IMR-90 (cell line): ENCODE data around the gene CD8B. TPM values are rescaled to one million over a fixed set of nuclear protein-coding genes. Genes with fewer than 3 reads are reported as not detected.
A peak's percentile ranks its signal among the peaks of the same experiment; 100 is the strongest.

Experiments
- ATAC-seq: fragments of 200-7000 bp; cut with Tn5 transposase; 2 replicates; pipeline ENCODE4 v1.9.1; 2020; ENCODE audit warnings: low read depth, mild to moderate bottlenecking, moderate library complexity
- BruUV-seq: library from RNA; stranded (reverse); fragments of 400-500 nt; replicated peaks from 2 replicates; lab custom pipeline; 2021; lab: Mats Ljungman, UMichigan
- CTCF ChIA-PET: fragments of 300-600 bp; formaldehyde crosslinking; extraction: SDS; loops from one replicate; lab custom pipeline; 2021; ENCODE audit warnings: antibody characterized with exemption; lab: Yijun Ruan, JAX
- POLR2A ChIA-PET: fragments of 300-600 bp; sonication (Branson Sonifier 250); formaldehyde crosslinking; loops from one replicate; lab custom pipeline; 2022; ENCODE audit warnings: antibody characterized with exemption; ENCODE audit not compliant: unreplicated experiment; lab: Charles Lee
- DNase-seq: peaks from one replicate; pipeline ENCODE4 v3.0.0; 2013
- H2AFZ ChIP-seq: replicated peaks from 2 replicates; pipeline ENCODE3; 2013; ENCODE audit warnings: low read length, mild to moderate bottlenecking; ENCODE audit not compliant: poor library complexity
- H2AK5ac ChIP-seq: 2 replicates; pipeline ENCODE4 v1.6.1; 2013; ENCODE audit warnings: low read depth, low read length, inconsistent platforms
- H2AK9ac ChIP-seq: replicated peaks from 2 replicates; pipeline ENCODE3; 2013; ENCODE audit warnings: mild to moderate bottlenecking, low read depth, low read length, moderate library complexity; ENCODE audit not compliant: poor library complexity
- H2BK120ac ChIP-seq: 2 replicates; pipeline ENCODE4 v1.6.1; 2013; ENCODE audit warnings: low read depth, low read length, inconsistent platforms
- H2BK15ac ChIP-seq: 3 replicates; pipeline ENCODE4 v1.6.1; 2013; ENCODE audit warnings: low read depth, low read length, inconsistent platforms
- H2BK20ac ChIP-seq: 2 replicates; pipeline ENCODE4 v1.6.1; 2013; ENCODE audit warnings: low read depth, mild to moderate bottlenecking, inconsistent platforms, low read length, moderate library complexity
- H2BK5ac ChIP-seq: 2 replicates; pipeline ENCODE4 v1.6.1; 2013; ENCODE audit warnings: mild to moderate bottlenecking, low read depth, low read length, inconsistent platforms; ENCODE audit not compliant: poor library complexity, severe bottlenecking
- H3K14ac ChIP-seq: replicated peaks from 2 replicates; pipeline ENCODE4 v1.6.1; 2013; ENCODE audit warnings: low read depth, low read length, inconsistent platforms
- H3K18ac ChIP-seq: 2 replicates; pipeline ENCODE4 v1.6.1; 2013; ENCODE audit warnings: low read depth, low read length, control low read depth
- H3K23ac ChIP-seq: 2 replicates; pipeline ENCODE4 v1.6.1; 2013; ENCODE audit warnings: low read depth, low read length, inconsistent platforms
- H3K27ac ChIP-seq: 2 replicates; pipeline ENCODE4 v1.5.1; 2013; ENCODE audit warnings: mild to moderate bottlenecking, control low read depth, low read length; ENCODE audit not compliant: insufficient read depth
- H3K27me3 ChIP-seq: 2 replicates; pipeline ENCODE4 v1.6.1; 2013; ENCODE audit warnings: low read length; ENCODE audit not compliant: control insufficient read depth, insufficient read depth
- H3K36me3 ChIP-seq: 2 replicates; pipeline ENCODE4 v1.6.1; 2013; ENCODE audit warnings: low read length, mixed read lengths; ENCODE audit not compliant: control insufficient read depth, insufficient read depth
- H3K4ac ChIP-seq: 2 replicates; pipeline ENCODE4 v1.6.1; 2013; ENCODE audit warnings: low read depth, low read length, inconsistent platforms
- H3K4me1 ChIP-seq: 2 replicates; pipeline ENCODE4 v1.6.1; 2013; ENCODE audit warnings: low read length, mixed read lengths; ENCODE audit not compliant: control insufficient read depth, insufficient read depth
- H3K4me2 ChIP-seq: 2 replicates; pipeline ENCODE4 v1.6.1; 2013; ENCODE audit warnings: low read depth, mild to moderate bottlenecking, control low read depth, low read length, moderate library complexity
- H3K4me3 ChIP-seq: 2 replicates; pipeline ENCODE4 v1.5.1; 2013; ENCODE audit warnings: low read depth, mild to moderate bottlenecking, control low read depth, low read length, moderate library complexity; ENCODE audit not compliant: insufficient read depth
- H3K56ac ChIP-seq: 2 replicates; pipeline ENCODE4 v1.6.1; 2013; ENCODE audit warnings: low read length, inconsistent platforms; ENCODE audit not compliant: insufficient read depth; ENCODE audit errors: extremely low read depth
- H3K79me1 ChIP-seq, 2 experiments: 2 replicates each; pipeline ENCODE4 v1.6.1; 2013; ENCODE audit warnings: low read length in 2 of 2, inconsistent platforms in 1 of 2, low read depth in 1 of 2
- H3K9ac ChIP-seq: 2 replicates; pipeline ENCODE4 v1.6.1; 2013; ENCODE audit warnings: low read depth, low read length, control low read depth
- H3K9me1 ChIP-seq: 2 replicates; pipeline ENCODE4 v1.6.1; 2013; ENCODE audit warnings: low read length, inconsistent platforms; ENCODE audit not compliant: insufficient read depth
- H3K9me3 ChIP-seq: 2 replicates; pipeline ENCODE4 v1.6.1; 2013; ENCODE audit warnings: low read length; ENCODE audit not compliant: control insufficient read depth, insufficient read depth
- H4K20me1 ChIP-seq: 2 replicates; pipeline ENCODE4 v1.6.1; 2013; ENCODE audit warnings: low read length, inconsistent platforms; ENCODE audit not compliant: insufficient read depth
- H4K5ac ChIP-seq: 2 replicates; pipeline ENCODE4 v1.6.1; 2013; ENCODE audit warnings: mild to moderate bottlenecking, low read depth, low read length, control low read depth
- H4K8ac ChIP-seq, 2 experiments: 2 replicates each; pipeline ENCODE4 v1.6.1; 2013; ENCODE audit warnings: low read depth in 2 of 2, low read length in 2 of 2, control low read depth in 1 of 2, inconsistent platforms in 1 of 2
- H4K91ac ChIP-seq: 2 replicates; pipeline ENCODE4 v1.6.1; 2013; ENCODE audit warnings: low read depth, low read length, inconsistent platforms; ENCODE audit not compliant: insufficient read depth
- BHLHE40 ChIP-seq: fragments of 150-350 bp; IDR thresholded peaks from 2 replicates; pipeline ENCODE4 v1.6.1; 2016; ENCODE audit warnings: mild to moderate bottlenecking, low read depth, low read length
- CEBPB ChIP-seq: IDR thresholded peaks from 2 replicates; pipeline ENCODE4 v1.6.1; 2012; ENCODE audit warnings: low read depth, low read length, improper control_type of control experiment
- CHD1 ChIP-seq: IDR thresholded peaks from 2 replicates; pipeline ENCODE4 v1.6.1; 2012; ENCODE audit warnings: low read depth, low read length, improper control_type of control experiment
- CTCF ChIP-seq: conservative IDR thresholded peaks from 2 replicates; pipeline ENCODE4 v1.5.1; 2012; ENCODE audit warnings: mild to moderate bottlenecking, low read depth, low read length, improper control_type of control experiment
- ELK1 ChIP-seq: fragments of 150-350 bp; IDR thresholded peaks from 2 replicates; pipeline ENCODE4 v1.6.1; 2016; ENCODE audit warnings: low read depth, mild to moderate bottlenecking, low read length, moderate library complexity, borderline replicate concordance
- FOS ChIP-seq: fragments of 150-350 bp; IDR thresholded peaks from 2 replicates; pipeline ENCODE4 v1.6.1; 2016; ENCODE audit warnings: low read depth, low read length
- MAFK ChIP-seq: IDR thresholded peaks from 2 replicates; pipeline ENCODE4 v1.6.1; 2012; ENCODE audit warnings: low read depth, low read length, improper control_type of control experiment
- MAZ ChIP-seq: IDR thresholded peaks from 2 replicates; pipeline ENCODE4 v1.6.1; 2012; ENCODE audit warnings: low read depth, mild to moderate bottlenecking, low read length, improper control_type of control experiment, moderate library complexity, borderline replicate concordance
- MXI1 ChIP-seq: IDR thresholded peaks from 2 replicates; pipeline ENCODE4 v1.6.1; 2012; ENCODE audit warnings: low read depth, mild to moderate bottlenecking, low read length, moderate library complexity, borderline replicate concordance
- NFE2L2 ChIP-seq: fragments of 150-350 bp; IDR thresholded peaks from 2 replicates; pipeline ENCODE4 v1.6.1; 2016; ENCODE audit warnings: low read depth, mild to moderate bottlenecking, low read length
- POLR2A ChIP-seq: IDR thresholded peaks from 2 replicates; pipeline ENCODE4 v1.6.1; 2012; ENCODE audit warnings: mild to moderate bottlenecking, low read depth, low read length
- RAD21 ChIP-seq: IDR thresholded peaks from 2 replicates; pipeline ENCODE4 v1.6.1; 2012; ENCODE audit warnings: low read length, improper control_type of control experiment
- RCOR1 ChIP-seq: IDR thresholded peaks from 2 replicates; pipeline ENCODE4 v1.6.1; 2012; ENCODE audit warnings: mild to moderate bottlenecking, low read length, improper control_type of control experiment; ENCODE audit not compliant: insufficient replicate concordance
- RFX5 ChIP-seq: IDR thresholded peaks from 2 replicates; pipeline ENCODE4 v1.8.0; 2012; ENCODE audit warnings: low read depth, mild to moderate bottlenecking, low read length, moderate library complexity
- SMC3 ChIP-seq: fragments of 150-350 bp; IDR thresholded peaks from 2 replicates; pipeline ENCODE4 v1.6.1; 2016; ENCODE audit warnings: low read depth, mild to moderate bottlenecking, antibody characterized with exemption, low read length, moderate library complexity
- USF2 ChIP-seq: fragments of 150-350 bp; IDR thresholded peaks from 2 replicates; pipeline ENCODE4 v1.6.1; 2017; ENCODE audit warnings: mild to moderate bottlenecking, antibody characterized with exemption, low read length, low read depth
- WGBS, 2 experiments: methylation state at CpG; one replicate each; pipeline versions ENCODE4 v1.1.5 to v1.1.7; 2013; ENCODE audit warnings: missing lambda C conversion rate in 2 of 2; ENCODE audit not compliant: insufficient read length in 1 of 2; ENCODE audit errors: extremely low coverage in 2 of 2; 5-methylcytosine and 5-hydroxymethylcytosine counted together
- dilution Hi-C: fragments of 300-500 bp; cut with HindIII; formaldehyde crosslinking; loops from one replicate; pipeline ENCODE4 v1.14.3; 2018; ENCODE audit warnings: low sequenced_read_pairs; ENCODE audit not compliant: unreplicated experiment
- in situ Hi-C: fragments of 300-500 bp; cut with MboI; formaldehyde crosslinking; loops from 3 replicates; pipeline ENCODE4 v1.14.3; 2019; ENCODE audit warnings: low sequenced_read_pairs, inconsistent platforms, mixed read lengths
- intact Hi-C: fragments of 100-400 bp; cut with micrococcal nuclease; formaldehyde crosslinking; loops from 2 replicates; pipeline ENCODE4 v1.10.0; 2022
- polyA plus RNA-seq, 3 experiments: library from polyadenylated mRNA; depleted of rRNA; stranded (reverse); fragments of >200 nt; gene quantifications; 2 replicates each; pipeline ENCODE4 v1.2.3, GENCODE V29; 2012; ENCODE audit warnings: low replicate concordance in 1 of 3
- total RNA-seq: library from RNA; depleted of rRNA; stranded (reverse); fragments of >200 nt; gene quantifications from 2 replicates; pipeline ENCODE4 v1.2.3, GENCODE V29; 2012

CD8B gene
- total and polyA plus RNA-seq, 2 of the 4 experiments (the other 2 are of a cell fraction): not detected

GRCh38 chr2:86790134-86790675, 71.5 kb downstream of the CD8B start:
- Histone ChIP-seq H3K4me1 (0 out of 2 replicates have a peak, but pooled peaks cover 2% of the 10 kb centered on the region), H2BK15ac (no peak overlapping the region), H3K14ac (no peak overlapping the region), H2AK5ac (no peak overlapping the region), H2AK9ac (no peak overlapping the region), H3K9me3 (peaks cover 9% of the 10 kb centered on the region; the same call in 1 of the 2 replicates), H3K18ac (no peak overlapping the region), H3K4me3 (no peak overlapping the region), H3K56ac (no peak overlapping the region), H3K27ac (no peak overlapping the region), H4K91ac (no peak overlapping the region), H3K4me2 (no peak overlapping the region), H2BK20ac (no peak overlapping the region), H3K23ac (no peak overlapping the region), H4K8ac (no peak overlapping the region), H2AFZ (peak overlapping the region; percentile 43), H3K27me3 (peaks cover 79% of the 10 kb centered on the region), H3K9ac (no peak overlapping the region), H3K4ac (no peak overlapping the region), H3K79me1 (no peaks in the 10 kb centered on the region), H2BK120ac (no peak overlapping the region), H4K5ac (no peak overlapping the region), H3K36me3 (no peaks in the 10 kb centered on the region), H4K20me1 (no peaks in the 10 kb centered on the region), H3K9me1 (no peaks in the 10 kb centered on the region; the same call in 1 of the 2 replicates), H2BK5ac (no peak overlapping the region)
- in situ Hi-C loops: no loop called here
- no peak for TF ChIP-seq SMC3
- TF ChIP-seq MAFK: no peak
- TF ChIP-seq USF2: no peak
- no peak for TF ChIP-seq ELK1
- no peak for TF ChIP-seq POLR2A
- no peak for TF ChIP-seq CHD1
- no peak for TF ChIP-seq BHLHE40
- no peak for TF ChIP-seq RAD21
- no peak for TF ChIP-seq RFX5
- TF ChIP-seq FOS: no peak
- TF ChIP-seq NFE2L2: no peak
- no peak for TF ChIP-seq MAZ
- no peak for TF ChIP-seq MXI1
- no peak for TF ChIP-seq RCOR1
- TF ChIP-seq CEBPB: no peak
- no peak for TF ChIP-seq CTCF
- intact Hi-C loops: no loop called here
- dilution Hi-C loops: no loop called here
- DNase-seq: no peak
- BruUV-seq: no TSS peak
- POLR2A ChIA-PET: no interaction called here
- CTCF ChIA-PET: no interaction called here
- no peak for ATAC-seq
- WGBS, 2 experiments: 1% methylated on average over 14 of the region's 40 CpGs; no CpG with 5 or more reads in 1 of the 2 experiments
